Body of pancreas (tissue), 4 donors: ENCODE measurements around the gene AGA. TPM values are rescaled to one million over a fixed set of nuclear protein-coding genes. Genes with fewer than 3 reads are reported as not detected.

Experiments
- ATAC-seq: fragments of 150-250 bp; one replicate; pipeline ENCODE4 v1.9.1; 2016
- DNase-seq, 4 donors: peaks; one replicate each; pipeline ENCODE4 v3.0.0-alpha.2; 2019
- H3K27ac ChIP-seq, 4 donors: fragments of 200-600 bp; sonication (generic); 1 replicate in 3 of 4; 2 replicates in 1 of 4; pipeline versions ENCODE4 v1.5.1 to v1.6.1; 2016 to 2019; ENCODE audit warnings: mild to moderate bottlenecking in 1 of 4, mixed read lengths in 1 of 4, moderate library complexity in 1 of 4
- H3K27me3 ChIP-seq, 2 donors: fragments of 200-600 bp; sonication (generic); one replicate each; pipeline ENCODE4 v1.6.0; 2016; ENCODE audit warnings: mild to moderate bottlenecking in 1 of 2
- H3K36me3 ChIP-seq, 2 donors: fragments of 200-600 bp; sonication (generic); replicated peaks in 1 of 2; 2 replicates each; pipeline ENCODE4 v1.5.1; 2016; ENCODE audit warnings: low read depth in 2 of 2; ENCODE audit not compliant: insufficient read depth in 1 of 2
- H3K4me1 ChIP-seq: fragments of 200-600 bp; sonication (generic); one replicate; pipeline ENCODE4 v1.6.0; 2016
- H3K4me3 ChIP-seq, 2 donors: fragments of 200-600 bp; sonication (generic); 1 replicate in 1 of 2; 2 replicates in 1 of 2; pipeline ENCODE4 v1.5.1; 2016 to 2019
- H3K9me3 ChIP-seq, 3 donors: fragments of 200-600 bp; sonication (generic); 1 replicate in 2 of 3; 2 replicates in 1 of 3; pipeline ENCODE4 v1.5.1; 2016
- CTCF ChIP-seq, 7 experiments: fragments of 450-650 bp in 4 of 7; fragments of 200-600 bp in 3 of 7; sonication (generic) in 3 of 7; IDR thresholded peaks; one replicate each; pipeline ENCODE4 v1.5.1; 2016 to 2019; ENCODE audit warnings: antibody characterized with exemption in 7 of 7
- POLR2A ChIP-seq, 3 donors: fragments of 450-650 bp; IDR thresholded peaks; one replicate each; pipeline ENCODE4 v1.6.1; 2016; ENCODE audit warnings: antibody characterized with exemption in 3 of 3, mild to moderate bottlenecking in 2 of 3
- WGBS, 2 donors: methylation state at CpG; one replicate each; pipeline ENCODE4 v1.1.5; 2017; 5-methylcytosine and 5-hydroxymethylcytosine counted together
- intact Hi-C: fragments of 100-400 bp; cut with DNase I; formaldehyde crosslinking; loops from one replicate; pipeline ENCODE4 v1.15.1; 2023
- total RNA-seq, 2 donors: library from RNA; depleted of rRNA; stranded (reverse); fragments of >200 nt; gene quantifications; one replicate each; pipeline ENCODE4 v1.1.0, GENCODE V29; 2016

The AGA gene
- total RNA-seq, 2 donors from 2014 or later, result 10.4 to 15.2 TPM

- H3K4me3 ChIP-seq, result no peak overlapping the region
- H3K27ac ChIP-seq, result no peak overlapping the region
- H3K27me3 ChIP-seq, result no peaks in the 10 kb centered on the region
- TF ChIP-seq CTCF (IDR thresholded peaks at IDR 0.05) (no peak), POLR2A (IDR thresholded peaks at IDR 0.05) (no peak)
- H3K9me3 ChIP-seq, result no peaks in the 10 kb centered on the region
- H3K4me1 ChIP-seq, result no peaks in the 10 kb centered on the region
- intact Hi-C loops, result no loop called here
- 58 to 63% methylated on average over 4 of the region's 4 CpGs for WGBS, 2 donors
- ATAC-seq (no peak), DNase-seq (no peak)
- H3K36me3 ChIP-seq, result no peaks in the 10 kb centered on the region
These were observed 57.3 kb downstream of the AGA start for GRCh38 chr4:177384856-177385397.

DNA sequence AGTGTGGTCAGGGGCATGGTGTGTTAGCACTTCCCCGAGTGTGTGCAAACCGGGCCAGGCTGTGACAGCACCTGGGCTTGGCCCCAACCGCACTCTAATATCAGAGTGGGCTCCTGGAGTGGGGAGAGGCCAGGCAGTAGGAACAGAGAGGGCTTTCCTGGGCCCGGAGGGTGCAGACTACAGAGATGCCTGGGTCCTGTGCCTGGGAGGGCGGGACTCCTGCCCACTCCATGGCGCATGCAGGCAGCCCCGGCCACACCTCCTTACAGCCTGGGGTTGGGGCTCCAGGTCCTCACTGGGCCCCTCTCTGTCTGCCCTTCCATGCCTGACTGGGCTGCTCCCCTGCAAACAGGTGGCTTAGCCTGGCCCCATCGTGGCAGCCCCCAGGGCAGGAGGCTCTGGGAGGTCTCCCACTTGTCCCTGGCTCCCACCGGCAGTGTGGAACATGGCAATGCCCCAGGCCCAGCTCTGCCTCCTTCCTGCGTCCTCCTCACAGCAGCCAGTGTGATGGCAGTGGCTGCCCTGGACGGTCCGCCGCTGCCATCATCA is 60.4 kb downstream of the AGA start:
- intact Hi-C loops, result no loop called here
- no peak for ATAC-seq
- DNase-seq, result no peak

More for the DNA sequence above, 60.4 kb downstream of the AGA start:
- Histone ChIP-seq H3K36me3 (no peaks in the 10 kb centered on the region), H3K27ac (no peak overlapping the region), H3K4me1 (no peaks in the 10 kb centered on the region), H3K4me3 (no peak overlapping the region), H3K27me3 (no peaks in the 10 kb centered on the region), H3K9me3 (no peaks in the 10 kb centered on the region)
- 92% methylated on average over 8 to 13 of the region's 13 CpGs for WGBS, 2 donors
- TF ChIP-seq CTCF (IDR thresholded peaks at IDR 0.05) (no peak), POLR2A (IDR thresholded peaks at IDR 0.05) (no peak)

Other genes starting within 250 kb of the AGA start
- gene NEIL3, start 132.6 kb downstream of the AGA start, total RNA-seq, result not detected